Osteoblast (primary cell): ENCODE results near the gene IL17C. TPM values are rescaled to one million over a fixed set of nuclear protein-coding genes. Genes with fewer than 3 reads are reported as not detected.

ENCODE experiments used
- DNase-seq: peaks from one replicate; pipeline ENCODE4 v3.0.0; 2011; ENCODE audit warnings: low spot score, mixed read lengths; ENCODE audit not compliant: insufficient read length; ENCODE audit errors: missing footprints
- H2AFZ ChIP-seq: 2 replicates; pipeline ENCODE4 v1.6.0; 2011; ENCODE audit warnings: mild to moderate bottlenecking, low read length
- H3K27ac ChIP-seq: 2 replicates; pipeline ENCODE4 v1.5.1; 2011; ENCODE audit warnings: mild to moderate bottlenecking, low read depth, low read length, moderate library complexity
- H3K27me3 ChIP-seq: 2 replicates; pipeline ENCODE4 v1.6.0; 2012; ENCODE audit warnings: mild to moderate bottlenecking, control low read depth, inconsistent platforms, low read length, moderate library complexity; ENCODE audit not compliant: insufficient read depth
- H3K36me3 ChIP-seq: 2 replicates; pipeline ENCODE4 v1.5.1; 2011; ENCODE audit warnings: mild to moderate bottlenecking, low read length, control low read depth, moderate library complexity; ENCODE audit not compliant: insufficient read depth
- H3K4me1 ChIP-seq: 2 replicates; pipeline ENCODE4 v1.5.1; 2011; ENCODE audit warnings: mild to moderate bottlenecking, low read length, control low read depth, moderate library complexity; ENCODE audit not compliant: insufficient read depth
- H3K4me2 ChIP-seq: 2 replicates; pipeline ENCODE4 v1.6.0; 2011; ENCODE audit warnings: mild to moderate bottlenecking, low read length; ENCODE audit not compliant: insufficient read depth
- H3K4me3 ChIP-seq: fragments of 200-600 bp; sonication (generic); 3 replicates; pipeline ENCODE4 v1.5.1; 2012; ENCODE audit warnings: mild to moderate bottlenecking, low read length, inconsistent platforms; ENCODE audit not compliant: insufficient read depth
- H3K79me2 ChIP-seq: 2 replicates; pipeline ENCODE4 v1.6.0; 2012; ENCODE audit warnings: mild to moderate bottlenecking, low read length, control low read depth, inconsistent platforms; ENCODE audit not compliant: insufficient read depth
- H3K9me3 ChIP-seq: 2 replicates; pipeline ENCODE4 v1.5.1; 2011; ENCODE audit warnings: low read depth, low read length, control low read depth
- H4K20me1 ChIP-seq: 2 replicates; pipeline ENCODE4 v1.6.0; 2012; ENCODE audit warnings: mild to moderate bottlenecking, low read length, control low read depth; ENCODE audit not compliant: insufficient read depth
- total RNA-seq: library from RNA; depleted of rRNA; stranded (reverse); fragments of >200 nt; gene quantifications from 2 replicates; pipeline ENCODE4 v1.2.3, GENCODE V29; 2012
- TF ChIP-seq, protein P1 (sequence below): IDR thresholded peaks from 2 replicates; pipeline ENCODE4 v1.5.1; 2011; ENCODE audit warnings: mild to moderate bottlenecking, low read depth, low read length, moderate library complexity; ENCODE audit errors: extremely low read depth

Gene IL17C
- total RNA-seq, 1 donor, result under 0.01 TPM

DNA sequence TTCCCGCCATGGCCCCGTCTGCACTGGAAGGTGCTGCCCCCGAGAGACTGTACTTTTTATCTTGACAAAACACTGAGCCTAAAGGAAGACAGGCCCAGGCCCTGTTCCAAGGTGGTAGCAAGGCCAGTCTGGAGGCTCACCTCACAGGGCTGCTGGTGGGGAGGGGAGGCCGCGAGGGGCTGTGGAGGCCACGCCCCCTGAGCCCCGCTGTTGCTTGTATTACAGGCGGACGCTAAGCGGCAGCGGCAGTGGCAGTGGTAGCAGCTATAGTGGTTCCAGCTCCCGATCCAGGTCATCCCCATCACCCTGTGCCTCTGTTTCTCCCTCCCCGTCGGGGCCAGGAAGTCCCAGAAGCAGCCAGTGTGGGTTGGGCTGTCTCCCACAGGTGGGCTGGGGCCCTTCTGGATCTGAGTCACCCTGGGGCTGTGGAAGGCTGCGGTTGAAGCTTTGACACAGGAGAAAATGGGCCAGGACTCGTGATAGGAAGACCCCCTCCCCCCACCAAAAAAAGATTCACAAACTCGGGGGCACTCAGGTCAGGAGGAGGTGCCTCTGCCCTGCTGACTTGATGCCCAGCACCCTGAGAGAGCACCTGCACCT is 13.3 kb upstream of the IL17C start:
- Histone ChIP-seq H3K27me3 (no peaks in the 10 kb centered on the region), H3K27ac (no peak overlapping the region), H3K9me3 (no peaks in the 10 kb centered on the region), H3K4me3 (no peak overlapping the region), H3K4me1 (no peaks in the 10 kb centered on the region), H2AFZ (no peak overlapping the region), H3K4me2 (no peak overlapping the region), H4K20me1 (peaks cover 6% of the 10 kb centered on the region), H3K36me3 (peaks cover 56% of the 10 kb centered on the region), H3K79me2 (peaks cover under 1% of the 10 kb centered on the region)
- TF ChIP-seq, protein P1, sequence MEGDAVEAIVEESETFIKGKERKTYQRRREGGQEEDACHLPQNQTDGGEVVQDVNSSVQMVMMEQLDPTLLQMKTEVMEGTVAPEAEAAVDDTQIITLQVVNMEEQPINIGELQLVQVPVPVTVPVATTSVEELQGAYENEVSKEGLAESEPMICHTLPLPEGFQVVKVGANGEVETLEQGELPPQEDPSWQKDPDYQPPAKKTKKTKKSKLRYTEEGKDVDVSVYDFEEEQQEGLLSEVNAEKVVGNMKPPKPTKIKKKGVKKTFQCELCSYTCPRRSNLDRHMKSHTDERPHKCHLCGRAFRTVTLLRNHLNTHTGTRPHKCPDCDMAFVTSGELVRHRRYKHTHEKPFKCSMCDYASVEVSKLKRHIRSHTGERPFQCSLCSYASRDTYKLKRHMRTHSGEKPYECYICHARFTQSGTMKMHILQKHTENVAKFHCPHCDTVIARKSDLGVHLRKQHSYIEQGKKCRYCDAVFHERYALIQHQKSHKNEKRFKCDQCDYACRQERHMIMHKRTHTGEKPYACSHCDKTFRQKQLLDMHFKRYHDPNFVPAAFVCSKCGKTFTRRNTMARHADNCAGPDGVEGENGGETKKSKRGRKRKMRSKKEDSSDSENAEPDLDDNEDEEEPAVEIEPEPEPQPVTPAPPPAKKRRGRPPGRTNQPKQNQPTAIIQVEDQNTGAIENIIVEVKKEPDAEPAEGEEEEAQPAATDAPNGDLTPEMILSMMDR, result no peak
- DNase-seq, result no peak

DNA sequence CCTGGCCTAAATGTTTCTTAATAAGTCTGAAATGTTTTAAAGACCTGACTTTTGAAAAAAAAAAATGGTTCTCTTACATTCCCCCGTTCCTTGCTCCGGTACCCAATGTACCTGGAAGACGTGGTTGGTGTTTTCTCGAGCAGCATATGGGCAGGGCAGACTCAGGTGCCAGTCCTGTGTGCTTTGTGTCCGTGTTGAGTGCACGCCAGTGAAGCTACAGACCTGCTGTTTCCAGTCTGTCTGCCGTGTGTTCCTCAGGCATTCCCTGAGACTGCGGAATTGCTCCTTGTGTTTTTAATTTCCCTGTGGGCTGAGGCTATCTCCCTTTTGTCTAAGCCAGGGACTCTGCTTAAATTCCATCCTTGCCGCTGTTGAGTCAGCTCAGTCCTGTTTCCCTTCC is 11.7 kb upstream of the IL17C start:
- TF ChIP-seq, protein P1, result no peak
- H3K36me3 ChIP-seq, result peaks cover 59% of the 10 kb centered on the region

DNA sequence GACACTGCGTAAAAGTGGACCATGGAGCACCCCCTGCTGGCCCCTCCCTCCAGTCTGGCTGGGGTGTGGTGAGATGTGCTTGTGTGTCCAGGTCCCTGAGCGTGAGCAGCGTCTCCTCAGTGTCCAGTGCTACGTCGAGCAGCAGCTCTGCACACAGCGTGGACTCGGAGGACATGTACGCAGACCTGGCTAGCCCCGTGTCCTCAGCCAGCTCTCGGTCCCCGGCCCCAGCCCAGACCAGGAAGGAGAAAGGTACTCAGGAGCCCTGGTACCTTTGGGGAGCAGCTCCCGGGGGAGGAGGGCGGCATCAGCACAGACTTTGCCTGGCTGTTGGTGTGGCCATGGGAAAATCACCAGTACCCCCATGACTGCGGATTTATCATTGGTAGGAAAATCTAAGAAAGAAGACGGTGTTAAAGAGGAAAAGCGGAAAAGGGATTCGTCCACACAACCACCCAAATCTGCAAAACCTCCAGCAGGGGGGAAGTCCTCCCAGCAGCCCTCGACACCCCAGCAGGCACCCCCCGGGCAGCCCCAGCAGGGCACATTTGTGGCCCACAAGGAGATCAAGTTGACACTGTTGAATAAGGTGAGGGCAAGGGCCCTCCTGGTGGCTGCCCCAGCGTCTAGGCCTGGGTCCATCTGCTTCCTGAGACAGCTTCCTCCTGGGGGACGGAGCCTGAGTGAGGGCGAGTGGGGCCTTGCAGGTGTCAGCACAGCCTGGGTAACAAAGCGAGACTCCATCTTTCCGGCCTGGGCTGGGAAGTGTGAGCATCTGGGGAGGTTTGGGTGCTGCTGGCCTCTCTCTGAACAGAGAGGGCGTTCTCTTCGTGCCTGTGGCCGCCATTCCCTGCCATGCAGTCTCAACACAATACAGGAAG is 10.6 kb upstream of the IL17C start:
- Histone ChIP-seq H4K20me1 (peaks cover 3% of the 10 kb centered on the region), H2AFZ (no peak overlapping the region), H3K79me2 (no peaks in the 10 kb centered on the region), H3K9me3 (no peaks in the 10 kb centered on the region), H3K27ac (no peak overlapping the region), H3K36me3 (peaks cover 49% of the 10 kb centered on the region), H3K4me1 (no peaks in the 10 kb centered on the region), H3K4me2 (no peak overlapping the region), H3K4me3 (no peak overlapping the region), H3K27me3 (no peaks in the 10 kb centered on the region)
- DNase-seq, result no peak
- TF ChIP-seq, protein P1, result no peak

More for the DNA sequence above, 11.7 kb upstream of the IL17C start:
- H3K4me3 ChIP-seq, result no peak overlapping the region
- H2AFZ ChIP-seq, result no peak overlapping the region
- H3K4me1 ChIP-seq, result no peaks in the 10 kb centered on the region
- H3K4me2 ChIP-seq, result no peak overlapping the region
- H3K9me3 ChIP-seq, result no peaks in the 10 kb centered on the region
- peaks cover 3% of the 10 kb centered on the region for H4K20me1 ChIP-seq
- no peaks in the 10 kb centered on the region for H3K79me2 ChIP-seq
- H3K27ac ChIP-seq, result no peak overlapping the region
- DNase-seq, result no peak
- H3K27me3 ChIP-seq, result no peaks in the 10 kb centered on the region

DNA sequence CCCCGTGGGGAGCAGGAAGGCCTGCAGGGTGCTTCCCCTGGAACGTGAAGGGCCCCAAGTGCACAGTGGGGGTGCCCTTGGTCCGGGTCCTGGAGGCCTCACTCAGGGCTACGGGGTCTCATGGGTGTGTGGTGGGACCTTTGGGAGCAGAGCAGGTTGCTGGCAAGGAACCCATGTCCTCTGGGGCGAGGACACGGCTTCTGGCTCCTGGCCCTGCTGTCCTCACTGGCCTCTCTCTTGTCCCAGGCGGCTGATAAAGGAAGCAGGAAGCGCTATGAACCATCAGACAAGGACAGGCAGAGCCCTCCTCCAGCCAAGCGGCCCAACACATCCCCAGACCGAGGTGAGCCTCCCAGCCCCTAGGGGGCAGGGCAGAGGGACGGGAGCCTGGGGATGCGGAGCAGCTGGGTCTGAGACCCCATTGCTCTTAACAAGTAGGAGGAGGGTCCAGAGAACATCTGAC is 9.8 kb upstream of the IL17C start:
- DNase-seq, result no peak
- H3K9me3 ChIP-seq, result no peaks in the 10 kb centered on the region
- H3K27me3 ChIP-seq, result no peaks in the 10 kb centered on the region
- TF ChIP-seq, protein P1, result peak; percentile 31
- no peaks in the 10 kb centered on the region for H3K79me2 ChIP-seq
- peaks cover 41% of the 10 kb centered on the region for H3K36me3 ChIP-seq
- H4K20me1 ChIP-seq, result peaks cover 3% of the 10 kb centered on the region
- no peaks in the 10 kb centered on the region for H3K4me1 ChIP-seq
- no peak overlapping the region for H3K4me3 ChIP-seq
- no peak overlapping the region for H3K27ac ChIP-seq
- no peak overlapping the region for H3K4me2 ChIP-seq
- H2AFZ ChIP-seq, result no peak overlapping the region
